GM12878 (cell line): ENCODE data around the gene RHEX. TPM values are rescaled to one million over a fixed set of nuclear protein-coding genes. Genes with fewer than 3 reads are reported as not detected.

ENCODE experiments used
- ATAC-seq: fragments of 200-7000 bp; cut with Tn5 transposase; 3 replicates; pipeline ENCODE4 v1.9.1; 2020; ENCODE audit warnings: mild to moderate bottlenecking, moderate library complexity
- BruUV-seq: library from RNA; stranded (reverse); fragments of 400-500 nt; replicated peaks from 2 replicates; lab custom pipeline; 2021; lab: Mats Ljungman, UMichigan
- CTCF ChIA-PET: fragments of 300-600 bp; sonication (Branson Sonifier 250); formaldehyde crosslinking; extraction: SDS; loops from one replicate; lab custom pipeline; 2021; ENCODE audit warnings: inconsistent platforms; lab: Yijun Ruan, JAX
- POLR2A ChIA-PET: fragments of 350-600 bp; formaldehyde crosslinking; extraction: SDS; loops from one replicate; lab custom pipeline; 2021; ENCODE audit warnings: inconsistent platforms; lab: Charles Lee
- RAD21 ChIA-PET: fragments of 300-600 bp; sonication (Branson Sonifier 250); formaldehyde crosslinking; loops from one replicate; lab custom pipeline; 2023; ENCODE audit warnings: antibody characterized with exemption; ENCODE audit not compliant: unreplicated experiment; lab: Charles Lee
- SMC1A ChIA-PET: fragments of 300-600 bp; sonication (Branson Sonifier 250); formaldehyde crosslinking; loops from one replicate; lab custom pipeline; 2023; ENCODE audit not compliant: unreplicated experiment, uncharacterized antibody; lab: Charles Lee
- DNase-seq: peaks from one replicate; pipeline ENCODE4 v3.0.0-alpha.2; 2011; ENCODE audit warnings: low read depth, low spot score
- FAIRE-seq: peaks from 3 replicates; lab custom pipeline; 2011; peaks lifted over from hg19 to GRCh38; lab: Jason Lieb, UNC
- H2AFZ ChIP-seq: 2 replicates; pipeline ENCODE4 v1.6.0; 2011; ENCODE audit warnings: low read depth, low read length, control low read depth; ENCODE audit not compliant: control insufficient read depth
- H3K27ac ChIP-seq: 2 replicates; pipeline ENCODE4 v1.5.1; 2011; ENCODE audit warnings: control low read depth; ENCODE audit not compliant: control insufficient read depth, insufficient read depth
- H3K27me3 ChIP-seq, 2 experiments: replicated peaks in 1 of 2; 2 replicates each; pipeline versions ENCODE4 v1.6.0 to v1.6.1; 2011; ENCODE audit warnings: low read length in 1 of 2; ENCODE audit not compliant: control insufficient read depth in 2 of 2, insufficient read depth in 2 of 2
- H3K36me3 ChIP-seq, 2 experiments: 2 replicates each; pipeline ENCODE4 v1.5.1; 2011; ENCODE audit warnings: low read length in 1 of 2; ENCODE audit not compliant: control insufficient read depth in 2 of 2, insufficient read depth in 2 of 2
- H3K4me1 ChIP-seq: 2 replicates; pipeline ENCODE4 v1.6.1; 2011; ENCODE audit warnings: mild to moderate bottlenecking, low read length, moderate library complexity, mixed read lengths; ENCODE audit not compliant: control insufficient read depth, insufficient read depth
- H3K4me2 ChIP-seq: 2 replicates; pipeline ENCODE4 v1.6.0; 2011; ENCODE audit warnings: control low read depth; ENCODE audit not compliant: control insufficient read depth, insufficient read depth
- H3K4me3 ChIP-seq: fragments of 200-600 bp; sonication (generic); 2 replicates; pipeline ENCODE4 v1.5.1; 2016
- H3K79me2 ChIP-seq: 2 replicates; pipeline ENCODE4 v1.6.0; 2011; ENCODE audit warnings: low read length; ENCODE audit not compliant: control insufficient read depth, insufficient read depth
- H3K9ac ChIP-seq: 2 replicates; pipeline ENCODE4 v1.8.0; 2011; ENCODE audit warnings: low read length, control low read depth, mixed read lengths; ENCODE audit not compliant: control insufficient read depth, insufficient read depth
- H3K9me3 ChIP-seq: replicated peaks from 3 replicates; pipeline ENCODE4 v1.5.1; 2011; ENCODE audit warnings: mild to moderate bottlenecking, low read length; ENCODE audit not compliant: control insufficient read depth, insufficient read depth
- H4K20me1 ChIP-seq: 2 replicates; pipeline ENCODE4 v1.6.0; 2011; ENCODE audit not compliant: control insufficient read depth, insufficient read depth
- ATF3 ChIP-seq: IDR thresholded peaks from 2 replicates; pipeline ENCODE4 v1.6.1; 2011; ENCODE audit warnings: low read depth, mild to moderate bottlenecking, low read length, moderate library complexity, borderline replicate concordance; ENCODE audit errors: extremely low read depth
- BRCA1 ChIP-seq: IDR thresholded peaks from 2 replicates; pipeline ENCODE4 v1.6.1; 2011; ENCODE audit warnings: low read depth, low read length, improper control_type of control experiment
- CREB1 ChIP-seq: IDR thresholded peaks from 2 replicates; pipeline ENCODE4 v1.6.1; 2012; ENCODE audit warnings: low read depth, mild to moderate bottlenecking, inconsistent platforms
- CREM ChIP-seq: IDR thresholded peaks from 2 replicates; pipeline ENCODE4 v1.6.1; 2014; ENCODE audit warnings: antibody characterized with exemption, low read depth
- FOS ChIP-seq: IDR thresholded peaks from 3 replicates; pipeline ENCODE4 v1.6.1; 2011; ENCODE audit warnings: borderline replicate concordance; ENCODE audit not compliant: insufficient read length; ENCODE audit errors: extremely low read depth
- MAX ChIP-seq: IDR thresholded peaks from 2 replicates; pipeline ENCODE4 v1.6.1; 2012; ENCODE audit warnings: low read depth, low read length, improper control_type of control experiment
- MEF2B ChIP-seq: fragments of 450-650 bp; IDR thresholded peaks from 2 replicates; pipeline ENCODE4 v1.6.1; 2018; ENCODE audit warnings: mild to moderate bottlenecking, moderate library complexity; ENCODE audit not compliant: partially characterized antibody, poor library complexity, severe bottlenecking
- NR2C1 ChIP-seq: fragments of 450-650 bp; IDR thresholded peaks from 2 replicates; pipeline ENCODE4 v1.6.1; 2017; ENCODE audit warnings: antibody characterized with exemption, mild to moderate bottlenecking, moderate library complexity
- RCOR1 ChIP-seq: conservative IDR thresholded peaks from 2 replicates; pipeline ENCODE4 v1.6.1; 2012; ENCODE audit warnings: low read depth, low read length, improper control_type of control experiment
- RELA ChIP-seq: fragments of 450-650 bp; IDR thresholded peaks from 2 replicates; pipeline ENCODE4 v1.8.0; 2014; ENCODE audit warnings: borderline replicate concordance; ENCODE audit not compliant: partially characterized antibody
- SRF ChIP-seq, 2 experiments: IDR thresholded peaks; 2 replicates each; pipeline ENCODE4 v1.6.1; 2011; ENCODE audit warnings: low read depth in 2 of 2, low read length in 2 of 2, mild to moderate bottlenecking in 1 of 2, moderate library complexity in 1 of 2
- STAT3 ChIP-seq: IDR thresholded peaks from 2 replicates; pipeline ENCODE4 v1.6.1; 2011; ENCODE audit warnings: low read depth, low read length, improper control_type of control experiment
- WRNIP1 ChIP-seq: IDR thresholded peaks from 2 replicates; pipeline ENCODE4 v1.6.1; 2011; ENCODE audit warnings: low read depth, low read length, improper control_type of control experiment, borderline replicate concordance
- ZNF592 ChIP-seq: fragments of 450-650 bp; IDR thresholded peaks from 2 replicates; pipeline ENCODE4 v1.6.1; 2017; ENCODE audit warnings: mild to moderate bottlenecking, moderate library complexity
- ZNF622 ChIP-seq: fragments of 450-650 bp; IDR thresholded peaks from 2 replicates; pipeline ENCODE4 v1.6.1; 2017; ENCODE audit warnings: mild to moderate bottlenecking, inconsistent platforms
- WGBS: methylation state at CpG from one replicate; pipeline ENCODE4 v1.1.6; 2016; ENCODE audit warnings: low lambda C conversion rate; ENCODE audit not compliant: insufficient replicate concordance, insufficient coverage; ENCODE audit errors: missing lambda C conversion rate; 5-methylcytosine and 5-hydroxymethylcytosine counted together
- in situ Hi-C: fragments of 300-500 bp; cut with MboI; formaldehyde crosslinking; loops from 9 replicates; pipeline ENCODE4 v1.14.3; 2018; ENCODE audit warnings: mixed read lengths
- intact Hi-C: fragments of 100-400 bp; cut with micrococcal nuclease; formaldehyde crosslinking; loops from one replicate; pipeline ENCODE4 v1.14.2; 2022; ENCODE audit not compliant: unreplicated experiment
- polyA plus RNA-seq, 11 experiments: library from polyadenylated mRNA; depleted of rRNA in 4 of 11; unstranded in 6 of 11; stranded (reverse) in 5 of 11; fragments of >200 nt; fragmentation: Nextera tagmentation in 4 of 11; fragmentation: Illumina TruSeq in 1 of 11; extraction: Ambion mirVana in 4 of 11; extraction: Trizol in 1 of 11; gene quantifications; 1 replicate in 1 of 11; 2 replicates in 10 of 11; pipeline versions ENCODE4 v1.2.1 to v1.2.3, GENCODE V29; 2011 to 2016; ENCODE audit warnings: inconsistent platforms in 2 of 11, missing spikeins in 2 of 11, low read depth in 1 of 11
- total RNA-seq, 4 experiments: library from RNA; depleted of rRNA in 3 of 4; stranded (reverse); fragments of >200 nt in 3 of 4; fragmentation: Illumina TruSeq in 1 of 4; extraction: Trizol in 1 of 4; gene quantifications; 2 replicates each; pipeline versions ENCODE4 v1.2.1 to v1.2.3, GENCODE V29; 2013 to 2021

RHEX gene
- total and polyA plus RNA-seq, 10 of the 15 experiments (the other 5 are each of a cell fraction or from before 2014, with no cell fraction given), result 2.4 to 11.4 (median 5.7) TPM

- no peak for TF ChIP-seq BRCA1
These were observed 16.1 kb upstream of the RHEX start (continued) for GRCh38 chr1:206036663-206037455.

- intact Hi-C loops (no loop called here), in situ Hi-C loops (no loop called here)
- H3K79me2 ChIP-seq, result peaks cover 15% of the 10 kb centered on the region
- H3K9ac ChIP-seq, result peak overlapping the region; percentile 12; the same call in 1 of the 2 replicates
- BruUV-seq, result no TSS peak
- H3K27ac ChIP-seq, result peak overlapping the region; percentile 15; the same call in 1 of the 2 replicates
- H3K36me3 ChIP-seq, result no peaks in the 10 kb centered on the region
- H3K4me1 ChIP-seq, result peaks cover 45% of the 10 kb centered on the region
- ChIA-PET SMC1A (interaction anchor here (0.9 to 3.6 kb wide), 6 partner anchors 8 to 379 kb away, joined by 3 to 19 read pairs (median 10); no protein-coding TSS in a partner anchor), POLR2A (interaction anchor here (0.8 kb wide), 1 partner anchor 8 kb away, joined by 5 read pairs; no protein-coding TSS in a partner anchor), CTCF (interaction anchor here (0.7 to 3.0 kb wide), 9 partner anchors 7 to 571 kb away, joined by 3 to 20 read pairs (median 4); no protein-coding TSS in a partner anchor), RAD21 (interaction anchor here (0.6 to 2.5 kb wide), 10 partner anchors 8 to 325 kb away, joined by 3 to 13 read pairs (median 4); no protein-coding TSS in a partner anchor)
- no peak overlapping the region for H3K4me2 ChIP-seq
- H3K4me3 ChIP-seq, result no peak overlapping the region
- H2AFZ ChIP-seq, result no peak overlapping the region
- H4K20me1 ChIP-seq, result no peaks in the 10 kb centered on the region
- WGBS, result 98% methylated on average over 9 of the region's 9 CpGs
- DNase-seq, result no peak
- TF ChIP-seq ATF3 (no peak), ZNF622 (no peak), CREM (no peak), FOS (no peak), MAX (no peak), RELA (no peak), WRNIP1 (no peak), STAT3 (no peak), MEF2B (no peak), RCOR1 (no peak), SRF (IDR thresholded peaks at IDR 0.05; ENCODE audit: low read depth in 2 of 2, low read length in 2 of 2) (no peak), ZNF592 (no peak), CREB1 (no peak), NR2C1 (no peak)
- no peak for FAIRE-seq
- no peaks in the 10 kb centered on the region; a peak in 1 of 4 replicates for H3K27me3 ChIP-seq
- H3K9me3 ChIP-seq, result peaks cover 3% of the 10 kb centered on the region; the same call in 2 of the 3 replicates
- ATAC-seq, result no peak
These were observed 15.4 kb upstream of the RHEX start for GRCh38 chr1:206037581-206037980.
